ENCODE results near the gene NIN.

The NIN gene

GRCh38 chr14:50763382-50764007 is 67.5 kb downstream of the NIN start:
- no peak for DNase-seq (ENCODE audit: low read depth in 2 of 2)

GRCh38 chr14:50762931-50763300 is 68.0 kb downstream of the NIN start:
- no peak for DNase-seq (ENCODE audit: low read depth in 2 of 2)

GRCh38 chr14:50762001-50762930 is 68.7 kb downstream of the NIN start:
- no peak for DNase-seq (ENCODE audit: low read depth in 2 of 2)

- DNase-seq (ENCODE audit: low read depth in 2 of 2) = no peak
Observed at GRCh38 chr14:50759800-50760543, 71.0 kb downstream of the NIN start.

GRCh38 chr14:50758945-50759344 is 72.0 kb downstream of the NIN start:
- DNase-seq (ENCODE audit: low read depth in 2 of 2) = no peak

- no peak for DNase-seq (ENCODE audit: low read depth in 2 of 2)
Observed at GRCh38 chr14:50758305-50758704, 72.7 kb downstream of the NIN start.

GRCh38 chr14:50757702-50758101 is 73.3 kb downstream of the NIN start:
- no peak for DNase-seq (ENCODE audit: low read depth in 2 of 2)

- DNase-seq (ENCODE audit: low read depth in 2 of 2) = no peak
Observed at GRCh38 chr14:50756300-50756699, 74.7 kb downstream of the NIN start.

- DNase-seq (ENCODE audit: low read depth in 2 of 2) = no peak
Observed at GRCh38 chr14:50750323-50750722, 80.6 kb downstream of the NIN start.

GRCh38 chr14:50745401-50746058 is 85.4 kb downstream of the NIN start:
- no peak for DNase-seq (ENCODE audit: low read depth in 2 of 2)

GRCh38 chr14:50744231-50744630 is 86.7 kb downstream of the NIN start:
- DNase-seq (ENCODE audit: low read depth in 2 of 2) = no peak

GRCh38 chr14:50741567-50741966 is 89.4 kb downstream of the NIN start:
- no peak for DNase-seq (ENCODE audit: low read depth in 2 of 2)

GRCh38 chr14:50740856-50741255 is 90.1 kb downstream of the NIN start:
- no peak for DNase-seq (ENCODE audit: low read depth in 2 of 2)

GRCh38 chr14:50739186-50739585 is 91.8 kb downstream of the NIN start:
- DNase-seq (ENCODE audit: low read depth in 2 of 2) = no peak

GRCh38 chr14:50736932-50737419 is 94.0 kb downstream of the NIN start:
- no peak for DNase-seq (ENCODE audit: low read depth in 2 of 2)

- no peak for DNase-seq (ENCODE audit: low read depth in 2 of 2)
Observed at GRCh38 chr14:50734950-50735695, 95.8 kb downstream of the NIN start.

- DNase-seq (ENCODE audit: low read depth in 2 of 2) = no peak
Observed at GRCh38 chr14:50733494-50733893, 97.5 kb downstream of the NIN start.

- no peak for DNase-seq (ENCODE audit: low read depth in 2 of 2)
Observed at GRCh38 chr14:50728836-50729235, 102.1 kb downstream of the NIN start.

GRCh38 chr14:50726372-50727107 is 104.4 kb downstream of the NIN start:
- DNase-seq (ENCODE audit: low read depth in 2 of 2) = no peak

- DNase-seq (ENCODE audit: low read depth in 2 of 2) = no peak
Observed at GRCh38 chr14:50725761-50726160, 105.2 kb downstream of the NIN start.

All from stimulated activated CD8-positive, alpha-beta memory T cell treated with anti-CD3 and anti-CD28 coated beads, Interleukin-7, amount 100 ng/mL, for 4 hours (primary cell).